ENCODE data around the gene AMBP. TPM values are rescaled to one million over a fixed set of nuclear protein-coding genes. Genes with fewer than 3 reads are reported as not detected.
A peak's percentile ranks its signal among the peaks of the same experiment; 100 is the strongest.

The AMBP gene
- total and polyA plus RNA-seq, 2 of the 13 experiments (the other 11 are each of a cell fraction or from before 2014, with no cell fraction given) = 1,510 to 2,580 TPM

DNA sequence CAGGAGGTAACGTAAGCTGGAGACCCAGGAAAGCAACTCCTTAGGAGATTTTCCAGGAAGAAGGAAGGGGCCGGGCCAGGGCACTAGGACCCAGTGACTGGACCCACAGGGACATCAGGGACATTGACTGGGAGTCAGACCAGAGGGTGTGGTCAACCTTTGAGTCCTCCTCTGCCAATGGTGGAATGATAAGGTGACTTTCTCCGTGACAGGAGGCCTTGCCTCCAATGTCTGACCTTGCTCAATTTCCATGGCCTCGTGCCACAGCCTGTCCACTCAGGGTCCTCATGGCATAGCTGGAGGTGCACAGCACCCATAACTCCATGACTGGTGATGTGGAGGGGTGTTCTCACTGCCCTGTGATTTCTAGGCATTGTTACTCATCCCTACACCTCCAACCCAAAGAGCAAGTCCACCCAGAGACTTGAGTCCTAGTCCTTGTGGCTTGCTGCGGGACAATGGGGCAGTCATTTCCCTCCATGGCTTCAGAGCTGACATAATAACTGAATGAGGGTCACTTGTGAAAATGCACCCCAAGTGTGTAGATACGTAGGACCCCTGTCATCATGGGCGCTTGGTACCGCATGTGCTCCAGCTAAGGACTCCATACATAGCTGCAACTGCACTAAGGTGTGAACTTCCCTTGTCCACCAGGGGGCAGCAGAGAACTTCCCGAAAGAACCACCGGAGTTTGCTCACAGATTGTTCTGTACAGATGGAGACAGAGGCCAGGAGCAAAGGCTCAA lies 4.1 kb upstream of the AMBP start (continued):
- TF ChIP-seq ZBED4 (CRISPR knock-in tag; IDR thresholded peaks at IDR 0.05; ENCODE audit: borderline replicate concordance) (peak; percentile 50; the same call in 1 of the 2 replicates), PHF20 (CRISPR knock-in tag; IDR thresholded peaks at IDR 0.05) (no peak), PHF21A (CRISPR knock-in tag; IDR thresholded peaks at IDR 0.05) (no peak), JUN (CRISPR knock-in tag; IDR thresholded peaks at IDR 0.05) (no peak), MIER2 (CRISPR knock-in tag; IDR thresholded peaks at IDR 0.05) (no peak; the same call in 1 of the 2 replicates), SOX13 (IDR thresholded peaks at IDR 0.05) (no peak), SOX13 (CRISPR knock-in tag; conservative IDR thresholded peaks at IDR 0.05 in 1 of 2, IDR thresholded peaks at IDR 0.05 in 1 of 2) (peak in 1 of 2 experiments; percentile 59; a peak in 2 of 4 replicates), POLR2A (IDR thresholded peaks at IDR 0.05; ENCODE audit: insufficient read depth in 1 of 2, low read depth in 2 of 2, low read length in 2 of 2) (peak in 1 of 2 experiments; percentile 66; a peak in 2 of 4 replicates), ZNF530 (CRISPR knock-in tag; IDR thresholded peaks at IDR 0.05; ENCODE audit: low read depth) (no peak), CBX1 (IDR thresholded peaks at IDR 0.05; ENCODE audit: low read depth) (no peak), BORCS8-MEF2B (CRISPR knock-in tag; IDR thresholded peaks at IDR 0.05) (peak; percentile 86), FOXK2 (IDR thresholded peaks at IDR 0.05) (peak; percentile 49; the same call in 1 of the 2 replicates), ZNF580 (CRISPR knock-in tag; IDR thresholded peaks at IDR 0.05; ENCODE audit: borderline replicate concordance, low read depth) (peak; percentile 84; the same call in 1 of the 2 replicates), ZNF24 (IDR thresholded peaks at IDR 0.05) (no peak), ZNF260 (CRISPR knock-in tag; IDR thresholded peaks at IDR 0.05; ENCODE audit: borderline replicate concordance, low read depth) (no peak), FOXA1 (IDR thresholded peaks at IDR 0.05) (no peak), FOXA1 (CRISPR knock-in tag; IDR thresholded peaks at IDR 0.05) (0 out of 2 replicates have a peak, but pooled peaks have one; percentile 35), ZNF562 (CRISPR knock-in tag; IDR thresholded peaks at IDR 0.05; ENCODE audit: borderline replicate concordance) (no peak), ATF2 (CRISPR knock-in tag; IDR thresholded peaks at IDR 0.05) (peak; percentile 25; the same call in 1 of the 2 replicates), ZNF329 (CRISPR knock-in tag; IDR thresholded peaks at IDR 0.05; ENCODE audit: low read depth) (0 out of 2 replicates have a peak, but pooled peaks have one; percentile 66), CREB1 (IDR thresholded peaks at IDR 0.05) (no peak), CREB1 (CRISPR knock-in tag; IDR thresholded peaks at IDR 0.05) (no peak), MED1 (CRISPR knock-in tag; IDR thresholded peaks at IDR 0.05) (peak; percentile 80; the same call in 1 of the 2 replicates), GATAD1 (CRISPR knock-in tag; IDR thresholded peaks at IDR 0.05) (peak; percentile 56; the same call in 1 of the 2 replicates), ZNF598 (CRISPR knock-in tag; IDR thresholded peaks at IDR 0.05; ENCODE audit: borderline replicate concordance) (0 out of 2 replicates have a peak, but pooled peaks have one; percentile 56)
